Colonic mucosa (tissue), 4 donors: ENCODE measurements around the gene ZNF282. TPM values are rescaled to one million over a fixed set of nuclear protein-coding genes. Genes with fewer than 3 reads are reported as not detected.
"Not testable (repeated sequence)": the region's sequence is repeated elsewhere in the genome, so short reads cannot be mapped to it uniquely, and the experiment has no call there.

Experiments
- DNase-seq: peaks from one replicate; pipeline ENCODE4 v3.0.0-alpha.2; 2020
- H3K27ac ChIP-seq: fragments of 200-600 bp; one replicate; pipeline ENCODE4 v1.8.0; 2021
- H3K27me3 ChIP-seq: fragments of 200-600 bp; one replicate; pipeline ENCODE4 v1.8.0; 2021
- H3K36me3 ChIP-seq: fragments of 200-600 bp; one replicate; pipeline ENCODE4 v1.8.0; 2021
- H3K4me1 ChIP-seq: fragments of 200-600 bp; one replicate; pipeline ENCODE4 v1.8.0; 2021; ENCODE audit warnings: mild to moderate bottlenecking
- H3K4me3 ChIP-seq: fragments of 200-600 bp; one replicate; pipeline ENCODE4 v1.8.0; 2021
- H3K9ac ChIP-seq, 2 donors: one replicate each; pipeline ENCODE4 v1.7.0; 2013; ENCODE audit warnings: control low read depth in 2 of 2, low read depth in 2 of 2, low read length in 2 of 2
- H3K9me3 ChIP-seq: fragments of 200-600 bp; one replicate; pipeline ENCODE4 v1.8.0; 2021
- intact Hi-C: fragments of 100-400 bp; cut with DNase I; formaldehyde crosslinking; loops from one replicate; pipeline ENCODE4 v1.14.1; 2022
- total RNA-seq, 2 donors: library from RNA; stranded (reverse); fragmentation: NEBNext Ultra II Directional in 1 of 2; extraction: Animal tissue kit (Norgen Biotek cat#: 25700) in 1 of 2; gene quantifications; one replicate each; pipeline ENCODE4 v1.2.1, GENCODE V29; 2021
- TF ChIP-seq, protein P1 (sequence below): fragments of 200-600 bp; IDR thresholded peaks from one replicate; pipeline ENCODE4 v1.8.0; 2022; ENCODE audit warnings: antibody characterized with exemption, mild to moderate bottlenecking
- donor health status: healthy.
- donor health status: DM: no; HTN: no; CAD: no.
- donor health status: DM: no; HTN: no; CAD: no.

The ZNF282 gene
- total RNA-seq, 2 donors from 2014 or later, result 24.1 to 31.5 TPM

DNA sequence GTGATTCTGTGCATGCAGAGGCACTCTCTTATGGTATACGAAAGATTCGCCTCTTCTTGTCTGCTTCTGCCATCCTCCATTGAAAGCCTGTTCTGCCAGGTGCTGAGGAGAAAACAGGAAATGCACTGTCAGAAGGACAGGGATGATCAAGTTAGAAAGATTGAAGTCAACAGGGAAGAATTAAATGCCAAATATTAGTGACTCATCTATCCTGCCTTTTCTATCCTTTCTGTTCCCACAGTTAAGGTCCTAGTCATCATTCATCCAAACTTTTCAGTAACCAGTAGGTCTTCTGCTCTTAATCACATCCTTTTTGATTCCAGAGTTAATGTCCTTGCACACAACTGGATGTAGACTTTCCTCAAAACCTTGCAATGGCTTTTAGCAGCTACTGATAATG lies 61.8 kb downstream of the ZNF282 start:
- H3K36me3 ChIP-seq, result peaks cover 10% of the 10 kb centered on the region
- no peaks in the 10 kb centered on the region for H3K4me1 ChIP-seq
- TF ChIP-seq, protein P1, sequence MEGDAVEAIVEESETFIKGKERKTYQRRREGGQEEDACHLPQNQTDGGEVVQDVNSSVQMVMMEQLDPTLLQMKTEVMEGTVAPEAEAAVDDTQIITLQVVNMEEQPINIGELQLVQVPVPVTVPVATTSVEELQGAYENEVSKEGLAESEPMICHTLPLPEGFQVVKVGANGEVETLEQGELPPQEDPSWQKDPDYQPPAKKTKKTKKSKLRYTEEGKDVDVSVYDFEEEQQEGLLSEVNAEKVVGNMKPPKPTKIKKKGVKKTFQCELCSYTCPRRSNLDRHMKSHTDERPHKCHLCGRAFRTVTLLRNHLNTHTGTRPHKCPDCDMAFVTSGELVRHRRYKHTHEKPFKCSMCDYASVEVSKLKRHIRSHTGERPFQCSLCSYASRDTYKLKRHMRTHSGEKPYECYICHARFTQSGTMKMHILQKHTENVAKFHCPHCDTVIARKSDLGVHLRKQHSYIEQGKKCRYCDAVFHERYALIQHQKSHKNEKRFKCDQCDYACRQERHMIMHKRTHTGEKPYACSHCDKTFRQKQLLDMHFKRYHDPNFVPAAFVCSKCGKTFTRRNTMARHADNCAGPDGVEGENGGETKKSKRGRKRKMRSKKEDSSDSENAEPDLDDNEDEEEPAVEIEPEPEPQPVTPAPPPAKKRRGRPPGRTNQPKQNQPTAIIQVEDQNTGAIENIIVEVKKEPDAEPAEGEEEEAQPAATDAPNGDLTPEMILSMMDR, result no peak
- H3K27me3 ChIP-seq, result no peaks in the 10 kb centered on the region
- H3K27ac ChIP-seq, result no peak overlapping the region
- no peak for DNase-seq
- intact Hi-C loops, result no loop called here
- H3K9ac ChIP-seq, result no peak overlapping the region
- H3K9me3 ChIP-seq, result no peaks in the 10 kb centered on the region
- no peak overlapping the region for H3K4me3 ChIP-seq

GRCh38 chr7:149261316-149261828 lies 66.0 kb downstream of the ZNF282 start:
- Histone ChIP-seq H3K9ac (peak overlapping the region; percentile 60 to 95), H3K36me3 (no peaks in the 10 kb centered on the region), H3K9me3 (no peaks in the 10 kb centered on the region), H3K4me3 (peak overlapping the region; percentile 49), H3K27me3 (no peaks in the 10 kb centered on the region), H3K4me1 (peaks cover 5% of the 10 kb centered on the region), H3K27ac (peak overlapping the region; percentile 79)
- DNase-seq, result no peak
- TF ChIP-seq, protein P1, result no peak
- intact Hi-C loops, result no loop called here

DNA sequence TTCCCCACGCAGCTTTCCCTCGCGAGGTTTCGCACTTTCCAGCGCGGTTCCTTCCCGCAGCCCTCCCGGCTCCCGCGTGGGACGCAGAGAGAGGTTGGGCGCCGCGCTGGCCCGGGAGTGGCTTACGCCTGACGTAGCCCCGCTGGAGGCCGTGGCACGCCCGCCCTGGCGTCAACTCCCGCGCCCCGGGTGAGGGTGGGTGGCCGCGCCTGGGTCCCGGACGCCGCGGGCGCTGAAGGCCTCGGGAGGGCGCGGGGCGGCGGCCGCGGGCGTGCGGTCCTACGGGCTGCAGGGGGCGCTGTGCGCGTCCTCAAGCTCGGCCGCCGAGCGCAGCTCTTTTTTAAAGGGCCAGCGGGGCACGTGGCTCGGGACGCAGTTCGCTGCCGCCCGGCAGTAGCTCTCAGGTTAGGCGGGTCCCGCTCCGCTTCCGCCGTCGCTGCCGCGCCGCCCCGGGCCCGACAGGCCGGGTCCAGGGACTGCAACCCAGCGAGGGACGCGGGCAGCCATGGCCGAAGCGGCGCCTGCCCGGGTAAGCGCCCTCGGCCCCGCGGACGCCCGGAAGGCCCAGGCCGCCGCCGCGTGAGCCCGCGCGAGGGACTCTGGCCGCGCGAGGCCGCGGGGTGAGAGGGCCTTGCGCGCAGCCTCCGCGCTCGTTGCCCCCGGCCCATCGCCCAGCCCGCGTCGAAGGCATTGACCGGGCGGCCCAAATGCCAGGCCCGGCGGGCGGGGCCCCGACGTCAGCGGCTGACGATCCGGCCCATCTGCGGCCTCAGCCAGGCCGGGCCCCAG lies 66.7 kb downstream of the ZNF282 start, which contains the start of gene ZNF783:
TSS of gene ZNF783 (plus strand) at position 368 of the 789 bp plus-strand sequence. CDS start at position 506, 138 bp downstream.
- Histone ChIP-seq H3K36me3 (no peaks in the 10 kb centered on the region), H3K4me1 (peaks cover 5% of the 10 kb centered on the region), H3K27ac (peak within 1 kb of the TSS; percentile 79), H3K4me3 (peak within 1 kb of the TSS; percentile 49), H3K9ac (peak within 1 kb of the TSS; percentile 60 to 95), H3K9me3 (no peaks in the 10 kb centered on the region), H3K27me3 (no peaks in the 10 kb centered on the region)
- peak; percentile 85 for DNase-seq
- intact Hi-C loops, result no loop called here
- TF ChIP-seq, protein P1, result peak; percentile 88

DNA sequence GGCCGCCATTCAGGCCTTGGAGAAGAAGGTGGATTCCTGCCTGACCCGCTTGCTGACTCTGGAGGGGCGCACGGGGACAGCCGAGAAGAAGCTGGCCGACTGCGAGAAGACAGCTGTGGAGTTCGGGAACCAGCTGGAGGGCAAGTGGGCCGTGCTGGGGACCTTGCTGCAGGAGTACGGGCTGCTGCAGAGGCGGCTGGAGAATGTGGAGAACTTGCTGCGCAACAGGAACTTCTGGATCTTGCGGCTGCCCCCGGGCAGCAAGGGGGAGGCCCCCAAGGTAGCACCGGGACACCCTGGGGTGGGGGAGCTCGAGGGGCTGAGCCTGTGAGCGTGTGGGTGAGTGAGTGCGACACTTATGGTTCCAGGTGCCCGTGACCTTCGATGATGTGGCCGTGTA lies 71.1 kb downstream of the ZNF282 start:
- intact Hi-C loops, result no loop called here
- DNase-seq, result no peak
- Histone ChIP-seq H3K4me3 (no peak overlapping the region), H3K36me3 (no peaks in the 10 kb centered on the region), H3K27ac (no peak overlapping the region), H3K9ac (no peak overlapping the region), H3K4me1 (peaks cover 5% of the 10 kb centered on the region), H3K9me3 (no peaks in the 10 kb centered on the region), H3K27me3 (no peaks in the 10 kb centered on the region)
- TF ChIP-seq, protein P1, result no peak

- DNase-seq, result no peak
- H3K4me3 ChIP-seq, result no peak overlapping the region
- H3K27ac ChIP-seq, result no peak overlapping the region
- intact Hi-C loops, result no loop called here
- H3K9ac ChIP-seq, result no peak overlapping the region
- H3K4me1 ChIP-seq, result peaks cover 2% of the 10 kb centered on the region
- no peaks in the 10 kb centered on the region for H3K9me3 ChIP-seq
- TF ChIP-seq, protein P1, result no peak
- no peaks in the 10 kb centered on the region for H3K27me3 ChIP-seq
- no peaks in the 10 kb centered on the region for H3K36me3 ChIP-seq
Observed at GRCh38 chr7:149267733-149268132, 72.4 kb downstream of the ZNF282 start.

DNA sequence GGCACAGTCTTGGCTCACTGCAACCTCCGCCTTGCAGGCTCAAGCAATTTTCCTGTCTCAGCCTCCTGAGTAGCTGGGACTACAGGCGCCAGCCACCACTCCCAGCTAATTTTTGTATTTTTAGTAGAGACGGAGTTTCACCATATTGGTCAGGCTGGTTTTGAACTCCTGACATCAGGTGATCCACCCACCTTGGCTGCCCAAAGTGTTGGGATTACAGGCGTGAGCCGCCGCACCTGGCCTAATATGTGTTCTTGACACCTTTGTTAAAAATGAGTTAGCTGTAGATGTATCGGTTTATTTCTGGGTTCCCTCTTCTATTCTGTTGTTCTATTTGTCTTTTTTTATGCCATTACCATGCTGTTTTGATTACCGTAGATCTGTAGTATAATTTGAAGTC lies 79.1 kb downstream of the ZNF282 start:
- H3K9me3 ChIP-seq, H3K4me3 ChIP-seq, H3K27ac ChIP-seq, H3K9ac ChIP-seq, H3K4me1 ChIP-seq, H3K36me3 ChIP-seq, H3K27me3 ChIP-seq, DNase-seq, intact Hi-C loops: not testable (repeated sequence)
